Measurements from ENCODE around the gene FFAR3.

- TF ChIP-seq USF2 (IDR thresholded peaks at IDR 0.05; ENCODE audit: low read length) (no peak), POLR2AphosphoS5 (IDR thresholded peaks at IDR 0.05; ENCODE audit: low read depth, low read length) (no peak), CTCF (IDR thresholded peaks at IDR 0.05; ENCODE audit: control extremely low read depth in 1 of 3, insufficient read depth in 1 of 3, low read depth in 1 of 3, low read length in 3 of 3) (no peak), JUN (IDR thresholded peaks at IDR 0.05; ENCODE audit: low read depth, low read length) (no peak), EP300 (IDR thresholded peaks at IDR 0.05; ENCODE audit: borderline replicate concordance in 1 of 2, low read depth in 2 of 2, low read length in 2 of 2) (no peak), EZH2 (IDR thresholded peaks at IDR 0.05; ENCODE audit: low read depth, low read length, severe bottlenecking) (no peak), TAF7 (optimal IDR thresholded peaks at IDR 0.05; ENCODE audit: borderline replicate concordance, low read depth, low read length) (no peak), POLR2A (IDR thresholded peaks at IDR 0.05; ENCODE audit: control extremely low read depth in 1 of 2, low read depth in 2 of 2, low read length in 2 of 2) (no peak), SUZ12 (IDR thresholded peaks at IDR 0.05; ENCODE audit: low read length) (no peak), CBX5 (IDR thresholded peaks at IDR 0.05; ENCODE audit: low read depth, low read length) (no peak), SP2 (IDR thresholded peaks at IDR 0.05; ENCODE audit: low read length) (no peak), CHD2 (IDR thresholded peaks at IDR 0.05; ENCODE audit: low read length) (no peak)
- TF ChIP-seq, protein P1, sequence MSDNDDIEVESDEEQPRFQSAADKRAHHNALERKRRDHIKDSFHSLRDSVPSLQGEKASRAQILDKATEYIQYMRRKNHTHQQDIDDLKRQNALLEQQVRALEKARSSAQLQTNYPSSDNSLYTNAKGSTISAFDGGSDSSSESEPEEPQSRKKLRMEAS (IDR thresholded peaks at IDR 0.05) = no peak
Measured at GRCh38 chr19:35314031-35314430, 44.2 kb upstream of the FFAR3 start.

Measured in H1 (cell line).